H1 (cell line): ENCODE results near the gene ADAM21.

ENCODE experiments used
- ATF3 ChIP-seq: IDR thresholded peaks from 2 replicates; pipeline ENCODE4 v1.6.1; 2011; ENCODE audit warnings: low read depth, mild to moderate bottlenecking, low read length; ENCODE audit not compliant: insufficient read depth
- CBX5 ChIP-seq: fragments of 300-800, 300-1000 bp; sonication (generic); IDR thresholded peaks from 2 replicates; pipeline ENCODE4 v1.7.1; 2016; ENCODE audit warnings: antibody characterized with exemption, low read length, low read depth
- CTCF ChIP-seq, 3 experiments: IDR thresholded peaks; 1 replicate in 2 of 3; 2 replicates in 1 of 3; pipeline versions ENCODE4 v1.5.1 to v1.6.1; 2011; ENCODE audit warnings: low read length in 3 of 3, mild to moderate bottlenecking in 3 of 3, inconsistent platforms in 2 of 3, low read depth in 1 of 3, moderate library complexity in 1 of 3; ENCODE audit not compliant: insufficient read depth in 1 of 3; ENCODE audit errors: control extremely low read depth in 1 of 3
- JUN ChIP-seq: IDR thresholded peaks from 2 replicates; pipeline ENCODE4 v1.6.1; 2011; ENCODE audit warnings: low read depth, mild to moderate bottlenecking, improper control_type of control experiment, low read length
- TF ChIP-seq, protein P1 (sequence below): IDR thresholded peaks from 2 replicates; pipeline ENCODE4 v1.6.1; 2012; ENCODE audit warnings: low read length, inconsistent platforms

- TF ChIP-seq CBX5 (no peak), JUN (no peak), CTCF (IDR thresholded peaks at IDR 0.05; ENCODE audit: control extremely low read depth in 1 of 3, insufficient read depth in 1 of 3, low read depth in 1 of 3, low read length in 3 of 3) (no peak), ATF3 (no peak)
- TF ChIP-seq, protein P1, sequence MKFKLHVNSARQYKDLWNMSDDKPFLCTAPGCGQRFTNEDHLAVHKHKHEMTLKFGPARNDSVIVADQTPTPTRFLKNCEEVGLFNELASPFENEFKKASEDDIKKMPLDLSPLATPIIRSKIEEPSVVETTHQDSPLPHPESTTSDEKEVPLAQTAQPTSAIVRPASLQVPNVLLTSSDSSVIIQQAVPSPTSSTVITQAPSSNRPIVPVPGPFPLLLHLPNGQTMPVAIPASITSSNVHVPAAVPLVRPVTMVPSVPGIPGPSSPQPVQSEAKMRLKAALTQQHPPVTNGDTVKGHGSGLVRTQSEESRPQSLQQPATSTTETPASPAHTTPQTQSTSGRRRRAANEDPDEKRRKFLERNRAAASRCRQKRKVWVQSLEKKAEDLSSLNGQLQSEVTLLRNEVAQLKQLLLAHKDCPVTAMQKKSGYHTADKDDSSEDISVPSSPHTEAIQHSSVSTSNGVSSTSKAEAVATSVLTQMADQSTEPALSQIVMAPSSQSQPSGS: no peak
Observed at GRCh38 chr14:70468731-70469130, 16.8 kb downstream of the ADAM21 start.
